ENCODE measurements around the gene IFI6. TPM values are rescaled to one million over a fixed set of nuclear protein-coding genes. Genes with fewer than 3 reads are reported as not detected.
"Not testable (repeated sequence)": the region's sequence is repeated elsewhere in the genome, so short reads cannot be mapped to it uniquely, and the experiment has no call there.

Gene IFI6
- polyA plus RNA-seq, 5 donors: 25.0 to 40.3 (median 27.6) TPM

DNA sequence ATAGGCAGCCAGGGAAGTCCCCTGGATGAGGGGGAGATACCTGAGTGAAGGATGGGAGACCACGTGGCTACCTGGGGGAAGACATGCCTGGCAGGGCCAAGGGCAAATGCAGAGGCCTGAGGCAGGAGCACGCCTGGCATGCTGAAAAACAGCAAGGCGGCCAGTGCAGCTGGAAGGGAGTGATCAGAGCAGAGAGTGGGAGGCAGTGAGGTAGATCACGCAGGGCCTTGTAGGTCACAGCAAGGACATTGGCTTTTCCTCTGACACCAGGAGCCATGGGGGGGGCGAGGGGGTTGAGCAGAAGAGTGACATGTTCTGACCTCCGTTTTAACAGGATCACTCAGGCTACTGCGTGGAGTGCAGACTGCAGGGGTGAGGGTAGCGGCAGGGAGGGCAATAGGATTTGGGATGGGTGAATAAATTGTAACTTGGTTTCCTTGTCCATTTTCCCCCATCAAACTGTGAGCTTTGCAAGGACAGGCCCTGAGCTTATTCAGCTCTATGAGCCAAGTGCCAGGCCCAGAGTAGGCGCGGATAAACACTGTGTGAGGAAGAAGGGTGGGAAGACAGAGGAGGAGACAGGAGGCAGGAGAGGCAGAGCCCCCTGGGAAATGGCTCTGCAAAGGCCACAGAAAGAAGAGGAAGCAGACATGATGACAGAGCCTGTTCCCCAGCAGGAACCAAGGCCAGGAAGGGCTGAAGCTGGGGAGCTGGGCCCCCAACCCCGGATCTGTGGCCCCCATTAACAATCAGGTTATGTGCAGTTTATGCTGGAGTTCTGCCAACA is 16.6 kb downstream of the IFI6 start:
- DNase-seq: no peak

DNA sequence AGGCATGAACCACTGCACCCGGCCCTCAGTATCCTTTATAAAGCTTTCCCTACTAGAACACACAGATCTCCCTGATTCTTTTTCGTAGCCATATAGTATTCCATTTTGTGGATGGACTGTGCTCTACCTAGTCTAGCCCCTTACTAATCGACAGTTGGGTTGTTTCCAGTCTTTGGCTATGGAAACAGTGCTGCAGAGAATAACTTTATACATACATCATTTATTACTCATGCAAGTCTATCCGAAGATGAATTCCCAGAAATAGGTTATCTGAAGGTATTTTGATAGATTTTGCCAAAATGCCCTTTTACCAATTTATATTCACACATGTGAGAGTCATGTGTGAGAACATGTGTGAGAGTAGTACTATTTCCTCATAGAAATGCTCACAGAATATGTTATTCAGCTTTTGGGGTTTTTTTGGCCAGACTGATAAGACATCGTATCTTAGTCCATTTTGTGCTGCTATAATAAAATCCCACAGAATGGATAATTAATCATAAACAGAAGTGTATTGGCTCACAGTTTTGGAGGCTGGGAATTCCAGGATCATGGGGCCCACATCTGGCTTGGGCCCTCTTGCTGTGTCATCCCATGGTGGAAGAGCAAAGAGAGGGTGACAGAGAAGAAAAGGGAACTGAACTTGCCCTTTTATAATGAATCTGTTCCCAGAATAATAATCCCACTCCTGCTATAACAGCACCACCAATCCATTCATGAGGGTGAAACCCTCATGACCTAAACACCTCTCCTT is 19.7 kb downstream of the IFI6 start:
- DNase-seq: no peak

DNA sequence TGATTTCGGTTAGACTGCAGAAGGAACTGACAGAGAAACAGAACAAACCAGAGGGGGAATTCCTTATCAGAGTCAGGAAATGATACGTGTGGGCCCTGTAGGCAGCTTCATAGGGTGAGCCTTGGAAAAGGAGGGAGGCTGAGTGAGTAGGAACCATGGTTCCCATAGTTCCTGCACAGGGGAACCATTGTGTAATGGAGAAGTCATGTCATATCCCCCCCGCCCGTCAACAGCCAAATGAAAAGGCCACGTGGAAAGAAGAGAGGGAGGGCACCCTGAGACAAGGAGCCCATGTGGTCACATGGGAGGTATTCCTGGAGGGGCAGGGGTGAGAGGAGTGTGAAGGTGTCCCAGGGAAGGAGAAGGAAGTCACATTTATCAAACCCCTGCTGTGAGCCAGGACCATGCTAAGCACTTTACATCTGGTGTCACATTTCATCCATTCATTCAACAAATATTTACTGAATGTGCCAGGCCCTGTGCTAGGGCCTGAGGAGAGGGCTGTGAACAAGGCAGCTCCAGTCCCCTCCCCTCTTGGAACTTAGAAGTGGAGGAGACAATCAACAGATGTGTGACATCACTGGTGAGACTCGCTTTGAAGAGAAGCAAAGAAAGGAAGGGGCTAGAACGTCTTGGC is 21.3 kb downstream of the IFI6 start:
- peak; percentile 56 to 60 for DNase-seq

DNA sequence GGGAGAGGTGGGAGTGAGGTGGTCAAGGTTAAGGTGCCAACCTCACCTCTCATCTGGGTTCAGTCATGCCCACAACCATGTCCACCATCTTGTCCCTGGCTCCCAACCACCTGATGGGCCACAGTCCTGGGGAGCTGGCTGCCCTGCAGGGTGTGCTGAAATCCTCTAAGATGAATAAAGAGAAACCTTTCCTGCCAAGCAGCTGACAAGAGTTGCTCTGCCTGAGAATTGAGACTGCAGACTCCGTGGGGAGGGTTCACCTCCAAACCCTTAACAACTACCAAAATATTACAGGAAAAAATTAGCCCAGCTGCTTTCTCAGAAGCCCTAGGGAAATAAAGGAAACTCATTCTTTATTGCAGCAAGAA is 21.8 kb downstream of the IFI6 start:
- no peak for DNase-seq

DNA sequence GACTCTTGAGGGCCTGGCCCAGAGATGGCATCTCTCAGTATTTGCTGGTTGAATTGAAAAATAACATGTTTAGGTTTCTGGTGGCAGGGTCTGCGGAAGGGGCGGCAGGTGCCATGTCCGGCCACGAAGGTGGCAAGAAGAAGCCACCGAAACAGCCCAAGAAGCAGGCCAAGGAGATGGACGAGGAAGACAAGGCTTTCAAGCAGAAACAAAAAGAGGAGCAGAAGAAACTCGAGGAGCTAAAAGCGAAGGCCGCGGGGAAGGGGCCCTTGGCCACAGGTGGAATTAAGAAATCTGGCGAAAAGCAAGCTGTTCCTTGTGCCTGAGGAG is 22.7 kb downstream of the IFI6 start:
- no peak for DNase-seq

DNA sequence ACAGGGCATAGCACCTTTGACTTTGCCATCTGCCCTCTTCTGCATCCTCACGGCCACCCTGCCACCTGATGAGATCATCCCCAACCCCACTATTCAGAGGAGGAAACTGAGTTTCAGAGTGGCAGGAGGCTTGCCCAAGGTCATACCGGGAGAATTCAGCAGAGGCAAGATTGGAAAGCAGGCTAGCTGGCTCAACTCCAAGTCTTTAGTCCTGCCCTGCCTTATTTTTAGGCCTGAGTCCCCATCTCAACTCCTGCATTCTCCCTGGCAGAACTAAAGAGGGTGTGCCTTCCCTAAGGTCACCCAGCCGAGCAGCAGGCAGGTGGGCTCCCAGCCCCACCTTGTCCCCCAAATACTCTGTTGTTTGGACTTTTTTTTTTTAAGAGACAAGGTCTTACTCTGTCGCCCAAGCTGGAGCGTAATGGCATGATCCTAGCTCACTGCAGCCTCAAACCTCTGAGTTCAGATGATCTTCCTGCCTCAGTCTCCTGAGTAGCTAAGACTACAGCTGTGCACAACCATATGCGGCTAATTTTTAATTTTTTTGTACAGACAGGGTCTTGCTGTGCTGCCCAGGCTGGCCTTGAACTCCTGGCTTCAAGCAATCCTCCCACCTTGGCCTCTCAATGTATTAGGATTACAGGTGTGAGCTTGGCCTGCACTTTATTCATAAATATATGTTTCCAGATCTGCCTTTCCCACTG is 23.2 kb downstream of the IFI6 start:
- DNase-seq: no peak

DNA sequence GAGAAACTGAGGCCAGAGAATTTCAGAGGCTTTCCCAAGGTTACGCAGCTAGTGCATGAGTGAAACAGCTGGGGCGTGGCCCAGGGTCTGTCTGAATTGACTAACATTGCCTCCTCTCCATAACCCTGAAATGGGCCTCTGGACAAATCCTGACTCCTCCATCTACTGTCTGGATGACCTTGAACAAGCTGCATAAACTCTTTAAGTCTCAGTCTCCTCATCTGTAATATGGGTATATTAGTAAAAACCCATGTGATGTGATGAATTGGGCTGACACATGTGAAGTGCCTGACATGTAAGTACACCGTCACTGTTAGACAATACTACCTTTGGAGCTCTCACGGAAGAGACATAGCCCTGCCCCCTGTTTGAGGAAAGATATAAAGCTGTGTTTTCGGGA is 24.7 kb downstream of the IFI6 start:
- DNase-seq: no peak

DNA sequence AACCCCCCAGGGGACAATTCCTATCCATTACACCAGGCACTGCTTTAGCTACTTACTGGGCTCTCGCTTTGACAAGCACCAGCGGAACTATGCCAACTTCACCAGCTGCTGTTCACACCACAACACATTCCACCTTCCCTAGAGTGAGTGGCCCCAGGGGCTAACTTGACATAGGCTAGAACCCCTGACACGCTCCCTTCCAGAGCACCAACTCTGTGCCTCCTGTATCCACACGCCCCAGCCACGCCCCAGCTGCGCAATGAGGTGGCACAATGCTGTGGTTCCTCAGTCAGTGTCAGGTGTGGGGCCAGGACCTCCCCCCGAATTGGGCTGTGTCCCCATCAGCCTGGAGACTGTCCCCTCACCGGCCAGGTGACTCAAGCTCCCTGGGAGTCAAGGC is 25.3 kb downstream of the IFI6 start:
- no peak for DNase-seq

DNA sequence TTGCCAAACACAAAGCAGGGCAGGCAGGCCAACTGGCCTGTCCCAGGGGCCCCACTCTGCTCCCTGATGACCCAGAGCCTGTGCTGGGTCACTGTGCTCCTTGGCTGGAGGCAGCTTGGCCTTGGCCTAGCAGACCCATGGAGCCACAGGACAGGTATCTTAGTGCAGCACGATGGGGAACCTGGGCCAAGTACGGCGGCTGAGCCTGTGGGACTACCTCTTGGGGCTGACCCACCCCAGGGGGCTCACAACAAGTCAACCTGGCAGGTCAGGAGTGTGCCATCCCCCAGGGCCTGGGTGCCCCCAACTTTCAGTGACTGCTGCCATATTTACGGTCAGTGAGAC is 26.9 kb downstream of the IFI6 start:
- DNase-seq: no peak

DNA sequence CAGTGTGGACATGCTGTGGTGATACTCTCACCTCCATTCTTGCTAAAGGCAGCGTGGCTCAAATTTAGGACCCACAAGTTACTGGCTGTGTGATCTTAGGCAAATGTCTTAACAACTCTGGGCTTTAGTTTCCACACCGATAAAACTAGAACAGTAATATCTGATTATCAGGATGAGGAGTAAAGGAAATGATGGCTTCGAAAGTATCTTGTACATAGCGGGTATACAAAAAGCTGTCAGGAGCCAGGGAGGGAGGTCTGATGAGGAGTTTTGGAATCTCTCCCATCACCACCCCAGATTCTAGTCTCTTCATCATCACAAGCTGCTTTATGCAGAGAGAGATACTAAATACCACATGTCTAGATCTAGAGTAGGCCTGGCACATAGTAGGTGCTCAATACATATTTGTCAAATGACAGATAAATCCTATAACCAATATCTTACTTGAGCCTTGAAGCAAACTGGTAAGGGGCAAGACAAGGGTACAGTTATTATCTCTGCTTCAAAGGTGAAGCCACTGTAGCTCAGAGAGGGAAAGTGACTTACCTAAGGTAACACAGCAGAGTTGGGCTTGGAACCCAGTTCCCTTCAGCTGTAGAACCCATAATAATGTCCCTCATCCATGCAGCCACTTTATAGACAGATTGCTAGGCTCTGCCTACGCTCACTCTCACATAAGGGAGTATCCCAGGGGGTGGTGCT is 27.5 kb downstream of the IFI6 start:
- DNase-seq: no peak

DNA sequence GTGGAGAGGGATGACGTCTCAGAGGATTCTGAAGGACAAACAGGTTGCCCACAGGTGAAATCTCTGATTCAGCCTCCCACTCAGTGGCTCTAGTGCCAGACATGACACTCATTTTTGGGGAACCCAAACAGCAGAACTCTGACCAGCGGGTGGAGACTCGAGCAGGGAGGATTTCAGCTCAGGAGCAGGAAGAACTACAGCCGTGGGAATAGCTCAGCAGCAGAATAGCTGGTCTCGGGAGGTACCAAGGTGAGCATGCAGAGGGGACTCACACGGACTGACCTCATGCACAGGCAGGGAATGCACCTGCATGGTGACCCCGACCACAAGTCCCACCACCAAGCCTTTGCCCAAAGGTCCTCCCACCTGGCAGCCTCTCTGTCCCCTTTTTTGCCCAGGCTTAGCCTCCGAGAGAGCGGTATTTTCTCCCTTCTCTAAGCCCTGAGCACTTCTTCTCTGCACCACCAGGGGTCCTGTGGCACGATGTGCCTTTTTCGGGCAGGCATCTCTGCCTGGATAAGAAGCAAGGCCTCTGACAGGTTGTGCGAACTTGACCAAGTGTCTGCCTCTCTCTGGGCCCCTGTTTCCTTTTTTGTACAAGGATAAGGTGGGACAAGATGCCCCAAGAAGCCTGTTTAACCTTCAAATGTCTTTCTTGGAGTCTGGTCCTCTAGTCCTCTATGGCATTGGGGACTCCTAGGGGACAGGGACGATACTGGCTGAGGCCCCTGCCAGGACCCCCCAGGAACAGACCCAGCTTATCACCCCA is 28.2 kb downstream of the IFI6 start:
- DNase-seq: no peak

DNA sequence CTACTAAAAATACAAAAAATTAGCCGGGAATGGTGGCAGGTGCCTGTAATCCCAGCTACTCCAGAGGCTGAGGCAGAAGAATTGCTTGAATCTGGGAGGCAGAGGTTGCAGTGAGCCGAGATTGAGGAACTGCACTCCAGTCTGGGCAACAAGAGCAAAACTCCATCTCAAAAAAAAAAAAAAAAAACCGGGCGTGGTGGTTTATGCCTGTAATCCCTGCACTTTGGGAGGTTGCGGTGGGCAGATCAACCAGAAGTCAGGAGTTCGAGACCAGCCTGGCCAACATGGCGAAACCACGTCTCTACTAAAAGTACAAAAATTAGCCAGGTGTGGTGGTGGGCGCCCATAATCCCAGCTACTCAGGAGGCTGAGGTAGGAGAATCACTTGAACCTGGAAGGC is 31.5 kb downstream of the IFI6 start:
- DNase-seq: not testable (repeated sequence)

DNA sequence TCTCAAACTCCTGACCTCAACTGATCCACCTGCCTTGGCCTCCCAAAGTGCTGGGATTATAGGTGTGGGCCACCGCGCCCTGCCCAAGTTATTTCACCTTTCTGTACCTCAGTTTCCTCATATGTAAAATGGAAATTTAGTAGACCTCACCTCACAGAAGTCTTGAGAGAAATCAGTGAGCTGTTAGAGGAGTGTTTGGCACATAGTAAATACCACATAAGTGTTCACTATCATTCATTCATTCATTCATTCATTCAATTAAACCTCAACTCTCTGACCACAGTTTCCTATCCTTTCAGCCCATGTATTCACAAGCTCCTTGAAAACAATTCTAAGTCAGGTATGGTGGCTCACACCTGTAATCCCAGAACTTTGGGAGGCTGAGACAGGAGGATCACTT is 33.2 kb downstream of the IFI6 start:
- DNase-seq: no peak

DNA sequence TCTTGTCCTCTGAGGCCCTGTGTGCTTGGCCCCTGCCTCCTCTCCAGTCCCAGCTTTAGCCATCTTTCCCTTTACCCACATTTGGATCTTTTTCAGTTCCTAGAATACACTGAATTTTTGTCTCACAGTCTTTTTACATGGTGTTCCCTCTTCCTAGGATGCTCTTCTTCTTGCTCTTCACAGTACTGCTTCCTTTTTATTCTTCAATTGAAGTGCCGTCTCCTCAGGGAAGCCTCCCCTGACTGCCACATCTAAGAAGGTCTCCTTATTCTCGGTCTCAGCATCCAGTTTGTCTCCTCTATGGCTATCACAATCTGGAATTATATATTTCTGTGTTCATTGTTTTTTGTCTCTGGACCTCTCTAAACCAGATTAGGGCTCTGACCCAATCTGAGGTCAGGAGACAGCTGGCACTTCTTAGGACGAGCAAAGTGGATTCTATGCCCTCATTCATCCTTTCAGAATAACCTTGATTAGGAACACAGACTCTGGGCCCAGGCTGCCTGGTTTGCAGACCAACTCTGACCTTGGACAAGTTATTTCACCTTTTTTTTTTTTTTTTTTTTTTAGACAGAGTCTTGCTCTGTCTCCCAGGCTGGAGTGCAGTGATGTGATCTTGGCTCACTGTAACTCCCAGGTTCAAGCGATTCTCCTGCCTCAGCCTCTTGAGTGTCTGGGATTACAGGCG is 33.8 kb downstream of the IFI6 start:
- no peak for DNase-seq

DNA sequence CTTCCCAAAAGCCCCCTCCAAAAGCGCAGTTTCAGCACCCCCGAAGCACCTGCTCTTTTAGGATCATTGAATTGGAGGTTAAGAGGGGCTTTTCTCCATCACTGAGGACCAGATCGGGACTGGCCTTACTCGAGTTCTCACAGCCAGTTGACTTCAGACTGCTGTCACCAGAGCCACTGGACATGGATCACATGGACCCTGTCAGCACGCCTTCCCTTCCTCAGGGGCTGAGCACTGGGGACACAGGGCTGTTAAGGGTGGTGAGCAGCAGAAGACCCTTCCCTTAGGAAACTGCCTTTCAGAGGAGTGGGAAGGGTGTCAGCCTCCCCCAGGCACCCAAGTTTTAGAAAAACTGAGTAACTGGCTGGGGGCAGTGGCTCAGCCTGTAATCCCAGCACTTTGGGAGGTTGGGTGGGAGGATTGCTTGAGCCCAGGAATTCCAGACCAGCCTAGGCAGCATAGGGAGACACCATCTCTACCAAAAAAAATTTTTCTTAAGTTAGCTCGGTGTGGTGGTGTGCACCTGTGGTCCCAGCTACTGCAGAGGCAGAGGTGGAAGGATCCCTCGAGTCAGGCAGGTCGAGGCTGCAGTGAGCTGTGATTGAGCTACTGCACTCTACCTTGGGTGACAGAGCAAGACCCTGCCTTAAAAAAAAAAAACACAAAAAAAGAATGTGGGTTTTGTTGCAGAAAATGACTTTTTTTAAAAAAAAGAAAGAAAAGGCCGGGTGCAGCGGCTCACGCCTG is 36.4 kb downstream of the IFI6 start:
- no peak for DNase-seq

DNA sequence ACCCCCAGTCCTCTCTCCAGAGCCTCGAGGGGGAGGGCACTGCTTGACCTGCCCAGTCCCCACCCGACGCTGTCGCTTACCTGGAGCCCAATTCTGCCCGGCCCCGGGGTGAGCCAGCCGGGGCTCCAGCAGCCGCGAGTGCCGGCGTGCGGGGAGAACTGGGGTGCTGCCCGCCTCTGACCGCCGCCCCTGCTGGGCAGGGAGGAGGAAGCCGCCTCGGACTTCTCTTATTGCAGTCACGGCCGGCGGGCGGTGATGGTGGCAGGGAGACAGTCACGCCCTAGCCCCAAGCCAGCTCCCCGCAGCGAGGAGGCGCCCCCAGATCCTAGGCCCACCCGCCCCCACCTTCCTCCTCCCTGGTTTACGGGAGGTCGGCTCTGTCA is 37.0 kb downstream of the IFI6 start, which contains the start of gene FGR:
FGR (minus strand) TSS at position 201 of the 383 bp plus-strand sequence. CDS start 11,269 bp downstream, outside the sequence.
- no peak for DNase-seq

DNA sequence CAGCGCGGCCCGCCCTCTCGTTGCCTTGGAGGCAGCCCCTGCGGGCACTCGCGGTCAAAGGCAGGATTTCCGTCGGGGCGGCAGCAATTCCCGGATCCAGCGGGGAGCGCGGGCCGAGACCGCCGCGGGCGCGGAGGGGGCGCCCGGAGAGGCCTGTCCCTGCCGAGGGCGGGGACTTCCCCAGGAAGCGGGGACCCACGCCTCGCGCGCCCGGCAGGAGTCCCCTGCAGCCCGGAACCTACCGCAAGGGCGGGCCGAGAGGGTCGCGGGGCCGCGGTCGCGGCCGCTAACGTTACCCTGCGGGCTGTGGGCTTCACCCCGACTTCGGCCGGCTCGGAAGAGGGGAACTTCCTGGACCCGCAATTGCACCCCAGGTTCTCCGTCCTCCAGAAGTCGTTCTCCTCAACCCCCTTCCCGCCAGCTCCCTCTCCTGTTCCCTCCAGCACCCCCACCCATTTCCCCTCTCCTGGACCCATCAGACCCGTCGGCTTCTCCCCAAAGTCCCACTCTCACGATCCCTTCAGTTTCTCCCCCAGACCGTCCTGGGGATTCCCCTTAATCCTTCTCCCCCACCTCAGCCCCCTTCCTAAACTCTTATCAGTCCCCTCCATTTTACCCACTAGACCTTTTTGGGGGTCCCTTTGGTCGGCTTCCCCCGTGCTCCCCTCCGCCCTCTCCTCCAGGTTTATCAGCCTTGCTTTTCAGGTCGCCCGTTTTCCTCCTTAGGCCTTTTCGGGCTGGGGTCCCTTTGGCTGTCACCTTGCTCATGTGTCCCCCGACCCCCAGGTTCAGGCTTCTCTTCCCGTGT is 37.6 kb downstream of the IFI6 start:
- DNase-seq: no peak

DNA sequence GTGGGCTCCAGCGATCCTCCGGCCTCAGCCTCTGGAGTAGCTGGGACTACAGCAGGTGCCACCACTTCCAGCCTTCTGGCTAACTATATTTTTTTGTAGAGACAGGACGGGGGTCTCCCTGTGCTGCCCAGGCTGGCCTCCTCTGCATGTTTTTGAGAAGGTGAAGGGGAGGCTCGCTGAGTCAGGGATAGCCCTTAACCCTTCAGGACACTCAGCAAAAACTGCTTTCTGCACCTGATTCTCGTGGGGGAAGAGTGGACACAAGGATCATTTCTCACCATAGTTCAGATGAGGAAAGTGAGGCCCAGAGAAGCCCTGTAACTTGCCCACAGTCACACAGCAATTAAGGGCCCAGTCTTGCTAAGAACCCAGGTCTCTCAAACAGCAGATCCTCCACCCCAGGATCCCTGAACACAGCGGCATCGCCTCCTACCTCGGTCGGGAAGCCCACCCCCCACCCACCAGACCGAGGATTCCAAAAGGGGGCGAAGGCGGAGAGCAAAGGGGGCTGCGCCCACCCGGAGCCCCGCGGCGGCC is 38.3 kb downstream of the IFI6 start:
- DNase-seq: no peak

DNA sequence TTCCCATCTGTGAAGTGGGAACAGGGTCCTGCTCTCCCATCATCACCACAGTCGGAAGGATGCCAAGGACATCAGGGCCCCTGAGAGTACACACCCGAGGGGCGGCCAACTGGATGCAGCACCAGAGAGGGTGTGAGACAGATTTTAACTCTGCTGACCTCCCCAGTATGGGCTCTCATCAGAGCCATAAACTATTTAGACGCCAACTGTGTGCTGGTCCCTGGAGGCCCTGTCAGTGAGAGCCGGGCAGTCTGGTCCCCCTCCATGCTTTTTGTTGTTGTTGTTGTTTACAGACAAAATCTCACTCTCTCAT is 38.7 kb downstream of the IFI6 start:
- no peak for DNase-seq

All from right lung (tissue), 5 donors.